Keratinocyte (primary cell): ENCODE measurements around the gene GPC1. TPM values are rescaled to one million over a fixed set of nuclear protein-coding genes. Genes with fewer than 3 reads are reported as not detected.
A peak's percentile ranks its signal among the peaks of the same experiment; 100 is the strongest.

Experiments
- DNase-seq: peaks from one replicate; pipeline ENCODE4 v3.0.0-alpha.2; 2011; ENCODE audit warnings: low read depth, missing footprints, low spot score
- FAIRE-seq: peaks from 2 replicates; lab custom pipeline; 2011; peaks lifted over from hg19 to GRCh38; lab: Jason Lieb, UNC
- H2AFZ ChIP-seq: 2 replicates; pipeline ENCODE4 v1.6.0; 2012; ENCODE audit warnings: low read length, control low read depth, inconsistent platforms; ENCODE audit not compliant: control insufficient read depth
- H3K27ac ChIP-seq: 2 replicates; pipeline ENCODE4 v1.5.1; 2011; ENCODE audit warnings: low read length; ENCODE audit not compliant: control insufficient read depth, insufficient read depth
- H3K27me3 ChIP-seq: 3 replicates; pipeline ENCODE4 v1.6.0; 2011; ENCODE audit warnings: low read length; ENCODE audit not compliant: control insufficient read depth, insufficient read depth; ENCODE audit errors: extremely low read depth
- H3K36me3 ChIP-seq, 2 experiments: 2 replicates in 1 of 2; 3 replicates in 1 of 2; pipeline ENCODE4 v1.5.1; 2011; ENCODE audit warnings: low read length in 2 of 2, mild to moderate bottlenecking in 1 of 2; ENCODE audit not compliant: control insufficient read depth in 2 of 2, insufficient read depth in 2 of 2; ENCODE audit errors: extremely low read depth in 1 of 2
- H3K4me1 ChIP-seq: 3 replicates; pipeline ENCODE4 v1.5.1; 2011; ENCODE audit warnings: low read length; ENCODE audit not compliant: control insufficient read depth, insufficient read depth; ENCODE audit errors: extremely low read depth
- H3K4me2 ChIP-seq: 3 replicates; pipeline ENCODE4 v1.6.0; 2011; ENCODE audit warnings: low read depth, low read length; ENCODE audit not compliant: control insufficient read depth, insufficient read depth; ENCODE audit errors: extremely low read depth
- H3K4me3 ChIP-seq, 3 experiments: fragments of 200-600 bp in 1 of 3; sonication (generic) in 1 of 3; 2 replicates in 2 of 3; 3 replicates in 1 of 3; pipeline ENCODE4 v1.5.1; 2011 to 2016; ENCODE audit warnings: low read length in 3 of 3, mild to moderate bottlenecking in 3 of 3, control low read depth in 2 of 3, inconsistent platforms in 1 of 3, low read depth in 1 of 3, mixed read lengths in 1 of 3, mixed run types in 1 of 3, moderate library complexity in 1 of 3; ENCODE audit not compliant: control insufficient read depth in 2 of 3, insufficient read depth in 2 of 3; ENCODE audit errors: extremely low read depth in 1 of 3
- H3K79me2 ChIP-seq: 2 replicates; pipeline ENCODE4 v1.6.0; 2012; ENCODE audit warnings: low read length; ENCODE audit not compliant: control insufficient read depth, insufficient read depth
- H3K9ac ChIP-seq: 3 replicates; pipeline ENCODE4 v1.6.0; 2011; ENCODE audit warnings: low read length; ENCODE audit not compliant: control insufficient read depth, insufficient read depth; ENCODE audit errors: extremely low read depth
- H3K9me1 ChIP-seq: 3 replicates; pipeline ENCODE4 v1.6.0; 2011; ENCODE audit warnings: low read length; ENCODE audit not compliant: control insufficient read depth, insufficient read depth; ENCODE audit errors: extremely low read depth
- H3K9me3 ChIP-seq: 2 replicates; pipeline ENCODE4 v1.5.1; 2012; ENCODE audit warnings: low read depth, low read length; ENCODE audit not compliant: control insufficient read depth
- H4K20me1 ChIP-seq: 3 replicates; pipeline ENCODE4 v1.6.0; 2011; ENCODE audit warnings: low read length; ENCODE audit not compliant: control insufficient read depth, insufficient read depth; ENCODE audit errors: extremely low read depth
- CTCF ChIP-seq, 3 experiments: IDR thresholded peaks in 1 of 3; conservative IDR thresholded peaks in 1 of 3; optimal IDR thresholded peaks in 1 of 3; 2 replicates in 2 of 3; 3 replicates in 1 of 3; pipeline versions ENCODE3 to v1.5.1; 2011; ENCODE audit warnings: low read length in 3 of 3, mild to moderate bottlenecking in 3 of 3, moderate library complexity in 2 of 3, control low read depth in 1 of 3, inconsistent platforms in 1 of 3; ENCODE audit not compliant: insufficient read depth in 2 of 3; ENCODE audit errors: extremely low read depth in 1 of 3
- EZH2 ChIP-seq: IDR thresholded peaks from one replicate; pipeline ENCODE4 v1.6.1; 2012; ENCODE audit warnings: inconsistent platforms, mild to moderate bottlenecking, low read length, moderate library complexity
- dilution Hi-C: fragments of 300-500 bp; cut with MboI; formaldehyde crosslinking; loops from one replicate; pipeline ENCODE4 v1.7.0; 2020; ENCODE audit warnings: low sequenced_read_pairs; ENCODE audit not compliant: extremely low pct_ligation_motif_present
- polyA plus RNA-seq, 5 experiments: library from polyadenylated mRNA; depleted of rRNA in 3 of 5; stranded (reverse) in 3 of 5; stranded (forward) in 1 of 5; unstranded in 1 of 5; fragments of >200 nt; gene quantifications; 1 replicate in 1 of 5; 2 replicates in 3 of 5; 3 replicates in 1 of 5; pipeline versions ENCODE4 v1.2.1 to v1.2.3, GENCODE V29; 2011 to 2012; ENCODE audit warnings: missing spikeins in 2 of 5, low read depth in 1 of 5, low replicate concordance in 1 of 5

The GPC1 gene
- polyA plus RNA-seq, 1 donor (not counting 4 experiments of a cell fraction or from before 2014, with no cell fraction given): 46.6 TPM

DNA sequence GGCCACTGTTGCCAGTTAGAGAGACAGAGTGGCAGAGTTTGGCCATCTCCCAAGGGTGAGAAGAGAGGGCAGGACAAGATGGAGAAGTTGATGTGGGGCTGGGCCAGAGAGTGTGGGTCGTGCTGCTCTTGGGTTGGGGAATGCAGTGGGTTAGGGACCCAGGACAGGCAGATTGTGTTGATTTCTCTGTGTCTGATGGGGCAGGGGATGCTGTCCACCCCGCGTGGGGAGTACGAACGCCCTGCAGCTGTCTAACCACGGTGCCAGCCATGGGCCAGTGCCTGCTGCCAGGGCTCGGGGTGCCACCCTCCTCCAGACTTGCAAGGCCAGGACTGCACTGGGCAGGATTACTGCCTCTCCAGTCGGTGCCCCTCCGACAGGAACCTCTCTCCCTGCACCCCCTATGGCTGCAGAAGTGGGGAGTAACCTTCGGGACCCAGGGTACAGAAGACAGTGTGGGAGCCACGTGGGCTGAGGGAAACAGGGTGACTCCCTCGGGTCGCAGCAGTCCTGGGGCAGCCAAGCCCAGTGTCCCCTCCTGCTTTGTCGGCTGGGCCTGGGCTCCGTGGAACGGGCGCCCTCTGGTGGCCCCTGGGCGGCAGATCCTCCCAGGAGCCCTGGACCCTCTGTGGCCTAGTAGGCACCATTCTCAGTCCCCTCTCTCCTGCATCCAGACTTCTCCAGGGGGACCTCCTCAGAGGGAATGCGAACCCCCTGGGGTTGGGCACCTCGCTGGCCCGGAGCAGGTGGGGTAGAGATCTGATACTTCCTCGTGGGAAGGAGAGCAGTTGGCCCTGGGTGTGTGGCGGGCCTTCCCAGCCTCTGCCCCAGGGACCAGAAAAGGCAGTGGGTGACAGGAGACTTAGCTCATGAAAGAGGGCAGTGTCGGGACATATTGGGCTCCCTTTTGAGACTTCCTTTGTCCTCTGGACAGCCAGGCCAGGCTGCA, 2.7 kb downstream of the GPC1 start:
- Histone ChIP-seq H2AFZ (no peak overlapping the region), H3K4me3 (peak overlapping the region; percentile 61 to 81 (median 69)), H3K9me3 (no peaks in the 10 kb centered on the region), H3K27me3 (no peaks in the 10 kb centered on the region), H3K9ac (peak overlapping the region; percentile 86), H3K36me3 (peaks cover 0 to 7% of the 10 kb centered on the region in 2 experiments), H3K79me2 (peaks cover 68% of the 10 kb centered on the region), H3K9me1 (no peaks in the 10 kb centered on the region), H3K4me2 (peak overlapping the region; percentile 78), H4K20me1 (peaks cover 19% of the 10 kb centered on the region), H3K4me1 (peaks cover 54% of the 10 kb centered on the region), H3K27ac (peak overlapping the region; percentile 26)
- dilution Hi-C loops: no loop called here
- DNase-seq (no peak), FAIRE-seq (peak; percentile 44)
- TF ChIP-seq CTCF (optimal IDR thresholded peaks at IDR 0.05 in 1 of 3, IDR thresholded peaks at IDR 0.05 in 1 of 3, conservative IDR thresholded peaks at IDR 0.05 in 1 of 3; ENCODE audit: extremely low read depth in 1 of 3, insufficient read depth in 2 of 3, low read length in 3 of 3) (peak in 2 of 3 experiments; percentile 84 to 98), EZH2 (no peak)

DNA sequence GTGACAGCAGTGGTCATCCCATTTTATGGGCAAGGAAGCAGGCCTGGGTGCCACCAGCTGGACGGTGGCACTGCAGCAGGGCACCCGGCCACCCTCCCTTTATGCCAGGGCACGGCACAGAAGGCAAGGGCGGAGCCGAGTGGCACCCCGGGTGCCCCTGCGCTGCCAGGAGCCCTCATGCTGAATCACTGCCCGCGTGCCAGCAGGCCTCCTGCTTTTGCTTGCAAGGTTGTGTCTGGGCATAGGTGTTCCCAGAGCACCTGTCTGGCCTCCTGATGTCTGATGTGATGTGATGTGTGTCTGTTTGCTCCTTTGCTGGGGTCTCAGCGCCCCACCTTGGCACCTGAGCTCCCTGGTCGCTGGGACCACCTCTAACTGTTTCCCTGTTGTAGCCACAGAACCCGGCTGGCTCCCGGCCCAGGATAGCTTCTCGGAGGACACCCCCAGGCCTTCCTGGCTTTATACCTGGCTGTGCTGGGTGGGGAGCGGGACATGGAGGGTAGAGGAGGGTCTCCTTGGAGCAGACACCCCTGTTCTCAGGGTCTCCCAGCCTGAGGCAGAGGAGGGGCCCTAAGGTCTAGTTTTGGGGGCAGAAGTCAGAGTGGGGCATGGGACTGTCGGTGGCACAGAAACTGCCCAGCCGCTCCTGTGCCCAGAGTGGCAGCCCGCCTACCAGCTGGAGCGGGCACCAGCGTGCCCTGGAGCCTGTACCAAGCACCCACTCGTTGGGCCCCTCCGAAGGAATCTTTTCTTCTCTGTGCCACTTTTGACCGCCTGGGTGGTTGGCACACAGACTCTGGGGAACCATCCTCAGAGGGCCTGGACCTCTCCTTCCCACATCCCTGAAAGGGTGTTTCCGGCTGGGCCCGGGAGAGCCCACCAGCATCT, 3.6 kb downstream of the GPC1 start:
- TF ChIP-seq EZH2 (no peak), CTCF (optimal IDR thresholded peaks at IDR 0.05 in 1 of 3, IDR thresholded peaks at IDR 0.05 in 1 of 3, conservative IDR thresholded peaks at IDR 0.05 in 1 of 3; ENCODE audit: extremely low read depth in 1 of 3, insufficient read depth in 2 of 3, low read length in 3 of 3) (no peak)
- peak overlapping the region; percentile 62 for H3K9ac ChIP-seq
- H4K20me1 ChIP-seq: peaks cover 22% of the 10 kb centered on the region
- H3K79me2 ChIP-seq: peaks cover 77% of the 10 kb centered on the region
- peak overlapping the region; percentile 26 for H3K27ac ChIP-seq
- peaks cover 0 to 7% of the 10 kb centered on the region in 2 experiments for H3K36me3 ChIP-seq
- peak overlapping the region in 2 of 3 experiments; percentile 69 to 81 for H3K4me3 ChIP-seq
- FAIRE-seq (no peak), DNase-seq (no peak)
- H3K9me3 ChIP-seq: no peaks in the 10 kb centered on the region
- peak overlapping the region; percentile 78 for H3K4me2 ChIP-seq
- dilution Hi-C loops: no loop called here
- H2AFZ ChIP-seq: no peak overlapping the region
- no peaks in the 10 kb centered on the region for H3K9me1 ChIP-seq
- no peaks in the 10 kb centered on the region for H3K27me3 ChIP-seq
- peaks cover 52% of the 10 kb centered on the region for H3K4me1 ChIP-seq
